HG02938 (cell line): ENCODE measurements around the gene ZSCAN16.

Experiments
- ATAC-seq: cut with Tn5 transposase; IDR thresholded peaks from one replicate; pipeline ENCODE4 v1.9.1; 2021; ENCODE audit warnings: mild to moderate bottlenecking, moderate library complexity; ENCODE audit not compliant: unreplicated experiment

Gene ZSCAN16

DNA sequence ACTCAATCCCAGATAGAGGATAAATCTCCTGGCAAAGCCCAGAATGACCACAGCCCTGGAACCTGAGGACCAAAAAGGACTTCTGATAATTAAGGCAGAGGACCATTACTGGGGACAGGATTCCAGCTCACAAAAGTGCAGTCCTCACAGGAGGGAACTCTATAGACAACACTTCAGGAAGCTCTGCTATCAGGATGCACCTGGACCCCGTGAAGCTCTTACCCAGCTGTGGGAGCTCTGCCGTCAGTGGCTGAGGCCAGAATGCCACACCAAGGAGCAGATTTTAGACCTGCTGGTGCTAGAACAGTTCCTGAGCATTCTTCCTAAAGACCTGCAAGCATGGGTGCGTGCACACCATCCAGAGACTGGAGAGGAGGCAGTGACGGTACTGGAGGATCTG is 992 bp downstream of the ZSCAN16 start:
- ATAC-seq: no peak

DNA sequence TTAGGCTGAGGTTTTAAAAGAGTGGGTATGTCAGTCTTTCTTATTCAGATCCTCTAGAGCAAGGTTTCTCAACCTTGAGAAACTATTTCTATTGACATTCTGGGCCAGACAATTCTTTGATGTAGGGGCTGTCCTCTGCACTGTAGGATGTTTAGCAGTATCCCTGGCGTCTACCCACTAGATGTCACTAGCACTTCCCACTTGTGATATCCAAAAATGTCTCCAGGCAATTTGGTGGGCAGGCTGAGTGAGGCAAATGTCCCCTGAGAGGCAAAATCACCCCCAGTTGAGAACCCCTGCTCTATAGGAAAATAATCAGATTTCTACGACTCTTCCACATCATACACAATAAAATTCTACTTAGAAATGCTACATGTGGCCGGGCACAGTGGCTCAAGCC is 9.6 kb downstream of the ZSCAN16 start:
- ATAC-seq: no peak

DNA sequence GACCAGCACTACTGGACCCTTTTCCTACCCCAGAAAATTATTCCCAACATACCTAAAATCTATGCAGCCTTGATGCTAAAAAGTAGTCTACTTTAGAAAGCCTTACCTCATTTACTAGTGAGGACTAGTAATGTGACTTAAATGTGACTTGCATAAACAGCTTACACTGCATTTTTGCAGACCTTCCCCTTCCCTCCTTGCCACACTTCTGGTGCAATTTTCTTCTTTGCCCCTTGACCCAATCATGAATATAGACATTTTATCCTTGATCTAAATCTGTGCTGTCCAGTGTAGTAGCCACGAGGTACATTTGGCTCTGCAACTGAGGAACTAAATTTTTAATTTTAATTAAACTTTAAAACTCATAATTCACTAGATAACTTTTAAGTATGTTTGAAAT is 10.3 kb downstream of the ZSCAN16 start:
- ATAC-seq: no peak

DNA sequence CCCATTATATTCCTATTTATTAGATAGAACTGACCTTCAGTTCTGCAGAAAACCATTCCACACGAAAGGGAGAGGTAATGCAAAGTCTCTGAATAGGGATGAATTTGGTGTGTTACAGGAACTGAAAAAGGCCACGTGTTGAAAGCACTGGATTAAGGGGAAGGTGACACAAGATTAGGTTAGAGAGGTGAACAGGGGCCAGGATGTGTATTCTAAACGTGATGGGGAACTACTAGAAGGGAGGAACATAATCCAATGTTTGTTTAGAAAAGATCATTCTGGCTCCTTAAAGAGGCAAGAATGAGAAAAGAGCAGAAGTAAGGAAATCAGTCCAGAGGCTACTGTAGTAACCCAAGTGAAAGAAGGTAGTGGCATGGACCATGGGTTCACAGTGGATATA is 11.0 kb downstream of the ZSCAN16 start:
- no peak for ATAC-seq

DNA sequence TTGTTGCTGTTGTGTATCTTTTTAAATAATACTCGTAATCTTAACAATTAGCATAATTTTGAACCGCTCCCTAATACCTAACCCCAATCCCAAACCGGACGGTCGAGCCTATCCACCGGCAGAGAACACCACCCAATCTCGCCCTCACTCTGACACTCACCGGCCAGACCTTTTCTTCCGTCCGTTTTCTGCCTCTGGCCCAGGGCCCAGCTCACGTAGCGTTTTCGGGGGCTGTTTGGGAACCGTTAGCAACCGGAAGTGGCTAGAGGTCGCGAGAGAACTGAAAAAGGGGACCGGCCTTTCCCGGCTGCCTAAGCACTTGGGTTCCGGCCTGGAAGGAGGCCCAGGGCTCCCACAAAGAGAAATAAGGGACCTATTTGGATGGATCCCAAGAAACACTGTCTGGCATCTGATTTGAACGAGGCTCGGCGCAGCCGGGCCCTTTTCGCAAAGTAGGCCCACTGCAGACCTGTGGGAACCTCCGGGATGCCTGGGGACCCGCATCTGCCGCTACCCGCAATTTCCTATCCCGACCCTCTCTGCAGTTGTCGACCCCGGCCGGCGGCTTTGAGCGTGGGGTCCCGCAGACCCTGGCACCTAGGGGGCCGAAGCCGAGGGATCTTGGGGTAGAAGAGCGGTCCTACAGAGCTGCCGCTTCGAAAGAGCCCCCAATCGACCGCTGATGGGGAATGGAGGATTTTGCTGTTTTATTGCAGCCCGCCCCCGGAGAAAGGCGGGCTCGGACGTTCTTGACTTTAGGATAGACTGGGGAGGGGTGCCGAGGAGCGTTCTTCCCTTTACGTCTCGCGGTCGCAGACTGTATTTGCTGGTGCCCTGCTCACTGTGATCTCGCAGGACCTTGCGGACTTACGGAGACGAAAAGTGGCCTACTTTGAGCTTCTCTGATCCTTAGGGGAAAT is 12.4 kb downstream of the ZSCAN16 start:
- peak; percentile 58 for ATAC-seq

DNA sequence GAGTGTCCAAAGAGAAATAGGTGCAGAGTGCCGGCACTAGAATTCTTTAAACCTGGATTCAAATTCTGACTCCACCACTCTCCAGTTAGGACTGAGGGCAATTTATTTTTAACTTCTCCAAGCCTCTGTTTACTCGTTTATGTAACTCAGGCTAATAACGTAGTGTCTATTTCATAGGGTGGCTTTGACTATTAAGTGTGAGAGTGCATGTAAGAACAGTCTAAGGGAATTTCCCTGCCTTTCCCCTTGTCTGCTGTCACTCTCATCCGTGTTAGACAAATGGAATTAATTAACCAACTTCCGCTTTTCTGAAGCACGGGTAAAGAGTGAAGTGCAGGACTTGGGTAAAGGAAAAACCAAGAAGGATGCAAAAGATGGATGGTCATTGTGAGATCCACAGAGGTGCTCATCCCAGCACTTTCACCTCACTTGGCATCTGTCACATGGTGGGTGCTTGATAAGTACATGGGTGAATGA is 13.1 kb downstream of the ZSCAN16 start:
- no peak for ATAC-seq

DNA sequence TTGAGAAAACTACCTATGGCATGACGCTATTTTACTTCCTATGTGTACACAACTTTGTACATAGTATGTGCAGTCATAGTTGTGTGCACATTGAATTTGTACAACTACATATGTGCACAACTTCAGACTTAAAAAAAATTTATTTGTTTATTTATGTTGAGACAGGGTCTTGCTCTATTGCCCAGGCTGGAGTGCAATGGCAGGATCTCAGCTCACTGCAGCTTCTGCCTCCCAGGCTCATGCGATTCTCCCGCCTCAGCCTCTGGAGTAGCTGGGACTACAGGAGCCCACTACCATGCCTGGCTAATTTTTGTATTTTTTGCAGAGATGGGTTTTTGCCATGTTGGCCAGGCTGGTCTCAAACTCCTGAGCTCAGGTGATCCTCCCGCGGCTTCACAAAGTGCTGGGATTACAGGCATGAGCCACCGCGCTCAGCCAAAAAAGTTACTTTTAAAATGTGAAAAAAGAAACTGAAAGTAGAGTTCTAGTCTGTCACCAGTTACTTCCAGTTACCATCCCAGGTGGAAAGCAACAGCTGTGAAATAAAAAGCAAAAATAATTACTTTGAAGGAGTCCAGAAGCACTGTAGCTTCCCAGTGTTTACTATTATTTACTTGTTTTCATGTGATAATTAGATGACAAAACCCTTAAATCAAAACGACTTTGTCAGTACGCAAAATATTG is 15.6 kb downstream of the ZSCAN16 start:
- ATAC-seq: no peak

DNA sequence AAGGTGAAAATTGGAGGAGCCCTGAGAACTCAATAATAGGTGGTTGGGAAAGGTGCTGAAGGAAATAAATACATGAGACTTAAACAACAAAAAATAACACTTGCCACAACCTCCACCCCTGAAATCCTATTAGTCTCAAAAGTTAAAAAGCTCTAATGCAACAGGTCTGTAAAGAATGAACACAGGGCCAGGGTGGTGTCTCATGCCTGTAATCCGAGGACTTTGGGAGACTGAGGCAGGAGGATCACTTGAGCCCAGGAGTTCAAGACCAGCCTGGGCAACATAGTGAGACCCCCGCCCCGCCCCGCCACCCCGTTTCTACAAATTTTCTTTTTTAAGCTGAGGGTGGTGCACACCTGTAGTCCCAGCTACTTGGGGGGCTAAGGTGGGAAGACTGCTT is 16.2 kb downstream of the ZSCAN16 start:
- no peak for ATAC-seq

DNA sequence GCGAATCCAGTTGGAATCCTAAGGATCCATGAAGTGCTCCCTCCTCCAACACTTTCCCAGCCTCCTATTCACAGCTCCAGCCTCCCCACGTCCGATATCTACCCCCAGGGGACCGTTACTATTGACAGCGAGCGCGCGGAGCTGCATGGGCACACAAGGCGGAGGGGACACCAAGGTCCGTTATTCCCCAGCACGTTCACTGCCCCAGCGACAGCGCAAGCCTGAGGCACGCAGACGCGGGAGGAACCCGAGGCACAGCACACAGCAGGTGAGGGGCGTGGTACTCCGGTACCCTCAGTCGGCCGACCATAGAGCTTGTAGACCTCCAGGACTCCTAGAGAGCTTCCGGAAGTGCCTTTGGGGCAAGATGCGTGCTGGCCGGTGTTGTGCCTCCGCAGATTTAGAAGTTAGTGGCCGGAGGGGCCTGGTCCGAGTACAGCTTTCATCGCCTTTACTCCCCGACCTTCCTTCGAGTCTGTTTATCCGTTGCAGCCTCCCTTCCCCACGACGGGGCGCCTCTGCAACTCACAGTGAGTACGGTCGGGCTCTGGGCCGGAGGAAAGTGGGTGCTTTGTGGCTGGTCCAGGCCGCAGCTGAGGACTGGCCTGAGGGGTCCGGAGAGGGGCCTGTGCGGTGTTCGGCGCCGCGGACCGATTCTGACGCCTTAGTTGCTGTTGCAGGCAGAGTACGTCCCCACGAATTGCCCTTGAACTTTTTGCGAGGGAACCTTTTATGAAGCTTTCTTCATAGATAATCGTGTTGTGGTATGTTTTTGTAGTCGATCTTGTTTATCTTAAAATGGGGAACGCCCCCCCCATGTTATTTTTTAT is 17.3 kb downstream of the ZSCAN16 start, which contains the start of gene ZKSCAN8:
Gene ZKSCAN8, plus strand, starts transcription at position 384 of the 830 bp plus-strand sequence. CDS start 6,525 bp downstream, outside the sequence.
- ATAC-seq: peak; percentile 80

DNA sequence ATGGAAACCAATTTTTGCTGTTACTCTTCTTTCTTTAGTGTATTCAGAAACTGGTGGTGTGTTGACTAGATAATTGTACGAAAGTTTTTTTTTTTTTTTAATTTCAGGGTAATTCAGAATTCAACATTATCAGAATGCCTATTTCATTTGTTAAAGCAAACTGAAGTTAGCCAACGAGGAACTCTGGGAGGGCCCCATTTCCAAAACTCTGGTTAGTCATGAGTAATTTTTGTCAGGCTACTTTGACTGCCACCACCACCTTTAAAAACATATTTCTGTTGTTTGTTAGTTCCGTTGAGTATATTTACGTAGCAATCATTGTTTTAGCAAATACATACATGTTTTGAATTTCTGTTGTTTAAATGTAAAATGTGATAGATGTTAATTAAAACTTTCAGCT is 18.0 kb downstream of the ZSCAN16 start:
- no peak for ATAC-seq

DNA sequence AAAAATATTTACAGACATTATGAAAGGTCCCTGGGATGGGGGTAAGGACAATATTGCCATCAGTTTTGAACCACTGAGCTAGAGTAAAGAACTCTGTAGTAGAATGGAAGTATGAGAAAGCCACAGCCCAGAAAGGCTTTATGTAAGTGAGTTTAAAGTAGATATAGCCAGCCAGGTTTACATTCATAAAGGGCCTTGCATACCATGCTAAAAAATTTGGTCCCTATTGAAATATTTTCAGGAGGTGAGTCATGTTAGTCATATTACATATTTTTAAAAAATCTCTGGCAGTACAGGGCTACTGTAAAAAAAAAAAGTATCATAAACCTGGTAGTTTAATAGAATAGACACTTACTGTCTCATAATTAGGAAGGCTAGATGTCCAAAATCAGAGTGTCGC is 20.8 kb downstream of the ZSCAN16 start:
- no peak for ATAC-seq

DNA sequence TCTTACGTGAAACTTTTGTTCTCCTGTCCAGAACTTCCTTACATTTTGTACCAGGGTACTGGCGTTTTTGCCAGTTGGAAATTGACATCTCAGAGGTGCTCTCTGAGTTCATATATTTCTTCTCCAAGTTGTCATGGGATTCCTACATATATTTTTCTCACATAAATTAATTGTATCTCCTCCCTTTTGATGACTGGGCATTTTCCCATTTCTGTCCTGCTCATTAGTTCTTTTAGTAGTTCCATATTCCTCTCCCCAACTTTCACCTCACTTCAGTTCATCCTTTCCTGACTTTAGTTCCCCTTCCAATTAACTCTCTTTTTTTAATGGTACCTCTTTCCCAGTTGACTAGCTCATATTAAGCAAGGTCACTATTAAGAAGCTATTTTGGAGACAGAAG is 28.1 kb downstream of the ZSCAN16 start:
- ATAC-seq: no peak

DNA sequence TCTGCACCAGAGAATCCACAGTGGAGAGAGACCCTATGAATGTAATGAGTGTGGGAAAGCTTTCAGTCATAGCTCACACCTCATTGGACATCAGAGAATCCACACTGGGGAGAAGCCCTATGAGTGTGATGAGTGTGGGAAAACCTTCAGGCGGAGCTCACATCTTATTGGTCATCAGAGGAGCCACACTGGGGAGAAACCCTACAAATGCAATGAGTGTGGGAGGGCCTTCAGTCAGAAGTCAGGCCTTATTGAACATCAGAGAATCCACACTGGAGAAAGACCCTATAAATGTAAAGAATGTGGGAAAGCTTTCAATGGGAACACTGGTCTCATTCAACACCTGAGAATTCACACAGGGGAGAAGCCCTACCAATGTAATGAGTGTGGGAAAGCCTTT is 29.1 kb downstream of the ZSCAN16 start:
- ATAC-seq: no peak

DNA sequence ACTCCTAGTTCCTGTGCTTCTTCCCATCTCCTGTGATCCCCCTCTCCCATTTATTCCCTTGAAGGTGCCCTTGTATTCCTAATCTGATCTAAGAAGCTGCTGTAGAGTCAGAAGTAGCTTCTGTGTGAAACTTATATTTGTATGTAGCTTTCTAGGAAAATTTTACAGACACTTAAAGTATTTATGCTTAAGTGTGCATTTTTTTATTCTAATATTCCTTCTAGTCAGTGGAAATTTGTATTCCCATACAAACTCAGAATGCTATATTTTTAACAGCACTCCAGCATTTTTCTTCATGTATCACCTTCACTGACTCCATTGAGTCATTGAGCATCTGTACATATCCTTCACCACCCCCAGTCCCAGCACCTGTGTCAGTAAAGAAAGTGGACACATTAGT is 29.9 kb downstream of the ZSCAN16 start:
- ATAC-seq: no peak

DNA sequence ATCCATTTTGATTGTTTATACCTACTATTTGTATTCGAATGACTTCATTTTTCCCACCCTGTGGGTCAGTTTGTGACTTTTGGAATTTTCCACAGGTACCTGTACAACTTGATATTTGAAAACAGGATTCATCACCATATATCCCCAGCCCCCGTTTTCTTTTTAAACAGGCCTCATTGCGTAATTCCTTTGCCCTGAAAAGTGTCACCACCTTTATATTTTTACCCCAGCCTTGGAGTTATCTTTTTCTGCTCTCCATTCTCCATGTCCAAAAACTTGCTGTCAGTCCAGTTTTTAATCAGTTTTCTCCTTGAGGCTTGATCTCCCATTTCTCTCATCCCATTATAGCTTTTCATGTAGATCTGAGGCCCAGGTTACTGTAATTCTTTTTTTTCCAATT is 33.9 kb downstream of the ZSCAN16 start:
- ATAC-seq: no peak

DNA sequence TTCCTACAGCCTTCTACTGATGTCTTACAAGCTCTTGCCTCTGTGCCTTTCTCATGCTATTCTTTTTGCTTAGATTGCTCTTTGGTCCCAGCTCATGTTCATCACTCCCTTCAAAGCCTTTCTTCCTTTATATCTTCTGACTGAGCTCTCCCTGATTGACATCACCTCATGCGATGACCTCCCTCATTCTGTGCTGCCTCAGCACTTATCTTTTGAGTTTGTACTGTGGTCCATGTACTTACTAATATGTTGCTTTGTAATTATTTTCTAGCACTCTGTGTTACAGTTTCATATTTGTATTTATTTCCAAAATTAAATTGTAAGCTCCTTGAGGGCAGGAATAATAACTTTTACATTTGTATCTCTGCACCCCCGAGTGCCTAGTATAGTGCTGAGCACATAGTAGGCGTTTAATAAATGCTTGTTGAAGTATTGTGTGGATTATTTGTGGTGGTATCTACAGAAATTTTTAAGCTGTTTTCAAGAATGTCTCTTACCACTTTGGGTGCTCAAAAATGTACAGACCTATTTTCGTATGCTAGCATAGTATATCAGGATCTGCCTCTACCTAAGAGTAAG is 34.7 kb downstream of the ZSCAN16 start:
- no peak for ATAC-seq

DNA sequence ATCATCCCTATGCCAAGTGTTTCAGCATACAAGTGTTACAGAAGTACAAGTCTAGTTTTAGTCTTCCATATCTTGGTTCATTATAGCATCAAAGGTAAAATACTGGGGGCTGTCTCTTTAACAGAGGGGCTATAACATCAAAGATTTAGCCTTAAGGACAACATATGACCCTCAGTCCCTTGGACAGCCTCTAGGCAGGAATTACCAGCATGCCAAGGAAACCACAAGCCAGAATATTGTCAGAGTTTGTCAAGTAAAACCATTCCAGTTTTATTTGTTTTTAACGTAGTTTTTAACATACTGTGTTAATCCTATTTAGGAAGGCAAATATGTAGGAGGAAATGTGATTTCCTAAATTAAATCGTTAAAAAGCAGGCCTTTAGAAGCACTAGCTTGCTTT is 35.8 kb downstream of the ZSCAN16 start:
- ATAC-seq: no peak

DNA sequence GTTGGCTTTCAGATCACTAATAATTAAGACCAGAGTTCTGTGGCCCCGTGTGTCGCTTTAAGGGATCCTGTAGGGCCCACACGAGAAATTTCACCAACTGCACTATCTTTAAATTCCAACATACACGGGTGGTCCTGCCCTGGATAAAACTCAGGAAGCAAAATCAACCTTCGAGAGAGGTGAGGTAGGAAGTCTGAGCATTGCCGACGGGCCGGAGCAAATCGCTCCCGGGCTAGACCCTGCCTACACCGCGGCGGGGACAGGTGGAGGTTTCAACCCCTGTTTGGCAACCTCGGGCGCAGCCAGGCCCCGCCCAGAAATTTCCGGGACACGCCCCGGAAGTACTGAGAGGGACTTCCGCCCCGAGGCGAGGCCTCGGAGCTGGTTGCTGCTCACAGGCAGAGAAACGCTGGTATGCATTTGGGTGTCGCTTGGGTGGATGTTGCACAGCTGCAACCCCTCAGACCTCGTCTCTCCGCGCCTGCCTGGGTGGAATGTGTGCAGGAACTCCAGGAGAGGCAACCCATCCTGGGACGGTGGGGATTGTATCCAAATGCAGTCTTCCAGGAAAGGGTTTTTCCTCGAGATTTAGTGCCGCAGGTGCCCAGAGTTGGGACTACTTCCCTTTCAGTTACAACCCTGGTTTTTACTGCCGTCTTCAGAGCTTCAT is 37.1 kb downstream of the ZSCAN16 start:
- peak; percentile 75 for ATAC-seq

DNA sequence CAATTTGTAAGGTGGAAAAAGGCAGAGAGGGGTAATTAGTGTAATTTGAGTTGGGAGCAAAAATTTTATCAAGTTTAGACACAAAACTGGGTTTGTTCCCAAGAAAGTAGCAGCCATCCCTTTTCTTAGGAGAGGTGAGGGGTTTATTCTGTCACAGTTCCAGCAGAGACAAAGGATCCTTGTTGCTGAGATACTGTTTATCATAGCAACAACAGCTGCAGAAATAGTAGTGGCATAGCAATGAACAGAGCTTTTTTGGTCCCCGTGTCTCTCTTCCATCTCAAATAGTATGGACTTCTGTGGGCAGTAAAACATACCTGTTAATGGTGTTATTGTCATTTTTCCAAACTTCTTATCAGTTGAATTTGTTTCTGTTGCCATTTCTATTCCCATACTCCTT is 41.2 kb downstream of the ZSCAN16 start:
- no peak for ATAC-seq

DNA sequence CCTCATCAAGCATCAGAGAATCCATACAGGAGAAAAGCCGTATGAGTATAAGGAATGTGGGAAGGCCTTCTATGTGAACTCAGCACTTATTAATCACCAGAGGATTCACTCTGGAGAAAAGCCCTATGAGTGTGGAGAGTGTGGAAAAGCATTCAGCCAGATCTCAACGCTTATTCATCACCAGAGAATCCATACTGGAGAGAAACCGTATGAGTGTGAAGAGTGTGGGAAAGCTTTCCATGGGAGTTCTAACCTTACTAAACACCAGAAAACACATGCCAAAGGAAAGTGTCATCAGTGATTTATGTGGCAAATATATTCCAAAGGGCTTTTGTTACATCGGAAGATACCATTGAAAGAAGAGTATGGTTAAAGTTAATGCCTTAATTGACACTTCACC is 42.7 kb downstream of the ZSCAN16 start:
- ATAC-seq: no peak
